Activated naive CD4-positive, alpha-beta T cell treated with anti-CD3 and anti-CD28 coated beads, Interleukin-2, amount 10 ng/mL, durations not matched to agents 7 days and 5 days (primary cell): ENCODE measurements around the gene SETD4.

Experiments
- CTCF ChIA-PET: fragments of 350-600 bp; sonication (Branson Sonifier 250); formaldehyde crosslinking; loops from one replicate; lab custom pipeline; 2021; ENCODE audit warnings: antibody characterized with exemption; lab: Charles Lee
- DNase-seq: peaks from one replicate; pipeline ENCODE4 v3.0.0-alpha.2; 2020
- H3K27ac Mint-ChIP-seq: one replicate; pipeline ENCODE4 v1.8.0; 2021; ENCODE audit warnings: mild to moderate bottlenecking, moderate library complexity, mixed read lengths
- H3K27me3 Mint-ChIP-seq: one replicate; pipeline ENCODE4 v1.8.0; 2021; ENCODE audit warnings: mild to moderate bottlenecking, mixed read lengths
- H3K36me3 Mint-ChIP-seq: one replicate; pipeline ENCODE4 v1.8.0; 2021; ENCODE audit warnings: mixed read lengths
- H3K4me1 Mint-ChIP-seq: one replicate; pipeline ENCODE4 v1.8.0; 2021; ENCODE audit warnings: mixed read lengths
- H3K4me3 Mint-ChIP-seq: one replicate; pipeline ENCODE4 v1.8.0; 2021; ENCODE audit warnings: mild to moderate bottlenecking, moderate library complexity, mixed read lengths
- H3K9me3 Mint-ChIP-seq: one replicate; pipeline ENCODE4 v1.8.0; 2021; ENCODE audit warnings: mixed read lengths

Gene SETD4

DNA sequence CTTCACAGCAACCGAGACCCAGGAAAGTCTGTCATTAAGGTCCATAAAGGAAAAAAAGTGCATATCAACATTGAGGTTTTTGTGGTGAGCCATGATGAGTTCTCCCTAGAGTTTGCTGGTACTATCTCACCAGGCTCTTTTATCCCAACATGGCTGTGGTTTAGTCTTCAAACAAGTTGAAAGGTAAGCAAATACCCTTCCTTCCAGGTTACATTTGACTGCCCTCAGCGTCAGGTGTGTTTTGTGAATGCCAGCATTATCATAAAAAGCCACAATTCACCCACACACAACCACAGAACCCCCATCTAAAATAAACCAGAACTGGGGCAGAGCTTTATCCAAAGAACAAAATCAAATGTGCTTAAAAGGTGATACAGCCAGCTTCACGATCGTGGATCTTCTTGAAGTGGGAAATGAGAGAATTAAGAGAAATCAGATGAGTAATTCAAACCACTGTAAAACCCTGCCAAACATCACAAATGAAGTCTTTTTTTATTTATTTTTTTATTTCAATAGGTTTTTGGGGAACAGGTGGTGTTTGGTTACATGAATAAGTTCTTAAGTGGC, 64.7 kb downstream of the SETD4 start:
- CTCF ChIA-PET, result no interaction called here
- H3K4me3 Mint-ChIP-seq, result no peak overlapping the region

DNA sequence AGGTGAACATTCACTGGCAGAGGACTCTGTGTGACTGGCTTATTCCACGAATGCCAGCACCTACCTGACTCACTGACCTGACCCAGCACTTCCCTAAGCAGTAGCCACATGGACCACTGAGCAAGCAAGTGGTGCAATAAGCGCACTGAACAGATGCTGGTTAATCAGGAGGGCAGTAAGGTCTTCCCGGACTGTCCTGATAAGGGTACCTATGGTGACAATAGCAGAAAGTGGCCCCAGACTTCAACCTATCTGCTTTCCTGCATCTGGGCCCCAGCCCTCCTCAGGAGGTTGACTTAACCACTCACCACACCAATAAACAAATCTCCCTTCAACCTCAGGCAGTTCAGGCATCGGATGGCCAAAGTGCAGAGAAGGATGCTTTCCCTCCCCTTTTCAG, 65.7 kb downstream of the SETD4 start:
- no peaks in the 10 kb centered on the region for H3K36me3 Mint-ChIP-seq
- CTCF ChIA-PET, result no interaction called here
- no peaks in the 10 kb centered on the region for H3K9me3 Mint-ChIP-seq

More for the DNA sequence above, 64.7 kb downstream of the SETD4 start:
- H3K4me1 Mint-ChIP-seq, result peaks cover 5% of the 10 kb centered on the region
- no peaks in the 10 kb centered on the region for H3K9me3 Mint-ChIP-seq
- H3K36me3 Mint-ChIP-seq, result no peaks in the 10 kb centered on the region
- no peak overlapping the region for H3K27ac Mint-ChIP-seq
- peaks cover 25% of the 10 kb centered on the region for H3K27me3 Mint-ChIP-seq
- DNase-seq, result no peak

GRCh38 chr21:35993875-35994490, 66.3 kb downstream of the SETD4 start:
- Mint-ChIP-seq H3K4me3 (no peak overlapping the region), H3K9me3 (no peaks in the 10 kb centered on the region), H3K27me3 (peaks cover 28% of the 10 kb centered on the region), H3K27ac (no peak overlapping the region), H3K4me1 (peaks cover 5% of the 10 kb centered on the region), H3K36me3 (no peaks in the 10 kb centered on the region)
- CTCF ChIA-PET, result no interaction called here
- DNase-seq, result no peak

More for the DNA sequence above, 65.7 kb downstream of the SETD4 start:
- H3K4me1 Mint-ChIP-seq, result peaks cover 5% of the 10 kb centered on the region
- no peak overlapping the region for H3K4me3 Mint-ChIP-seq
- no peak for DNase-seq
- no peak overlapping the region for H3K27ac Mint-ChIP-seq
- H3K27me3 Mint-ChIP-seq, result peaks cover 25% of the 10 kb centered on the region

- H3K9me3 Mint-ChIP-seq, result no peaks in the 10 kb centered on the region
- CTCF ChIA-PET, result no interaction called here
- H3K4me1 Mint-ChIP-seq, result peaks cover 4% of the 10 kb centered on the region
- no peak overlapping the region for H3K4me3 Mint-ChIP-seq
- H3K27ac Mint-ChIP-seq, result no peak overlapping the region
- H3K27me3 Mint-ChIP-seq, result peaks cover 14% of the 10 kb centered on the region
- DNase-seq, result no peak
- no peaks in the 10 kb centered on the region for H3K36me3 Mint-ChIP-seq
These were observed 69.2 kb downstream of the SETD4 start for GRCh38 chr21:35991131-35991530.

- peaks cover 1% of the 10 kb centered on the region for H3K4me1 Mint-ChIP-seq
- no peak for DNase-seq
- peaks cover 14% of the 10 kb centered on the region for H3K27me3 Mint-ChIP-seq
- no peaks in the 10 kb centered on the region for H3K9me3 Mint-ChIP-seq
- H3K36me3 Mint-ChIP-seq, result no peaks in the 10 kb centered on the region
- no peak overlapping the region for H3K27ac Mint-ChIP-seq
- no peak overlapping the region for H3K4me3 Mint-ChIP-seq
- CTCF ChIA-PET, result no interaction called here
These were observed 69.7 kb downstream of the SETD4 start for GRCh38 chr21:35990609-35991008.

DNA sequence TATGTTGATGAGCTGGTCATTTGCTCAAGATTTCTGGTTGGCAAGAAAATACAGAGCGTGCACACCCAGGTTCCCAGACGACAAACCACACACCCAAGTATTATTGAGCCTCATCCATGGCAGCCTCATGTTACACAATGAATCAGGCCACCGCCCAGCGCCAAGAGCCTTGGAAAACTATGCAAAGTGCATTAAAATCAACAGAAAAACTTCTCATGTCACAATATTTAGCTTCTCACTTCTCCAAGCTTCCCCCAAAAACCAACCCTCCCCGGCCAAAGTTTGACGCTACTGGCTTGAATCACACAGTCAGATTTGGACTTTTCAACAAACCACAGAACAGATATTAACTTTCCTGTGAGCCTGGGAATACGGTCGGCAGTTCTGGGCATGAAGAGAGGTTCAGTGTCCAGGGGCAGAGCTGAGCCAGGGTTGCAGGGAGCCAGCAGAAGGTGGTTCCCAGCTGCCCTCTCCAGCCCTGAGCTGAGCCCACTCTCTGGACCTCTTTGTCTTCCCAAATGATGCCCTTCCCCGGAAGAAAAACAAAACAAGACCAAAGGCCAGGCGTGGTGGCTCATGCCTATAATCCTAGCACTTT, 71.1 kb downstream of the SETD4 start:
- H3K27ac Mint-ChIP-seq, result no peak overlapping the region
- no peak for DNase-seq
- no peak overlapping the region for H3K4me3 Mint-ChIP-seq
- peaks cover 15% of the 10 kb centered on the region for H3K27me3 Mint-ChIP-seq
- CTCF ChIA-PET, result no interaction called here
- no peaks in the 10 kb centered on the region for H3K4me1 Mint-ChIP-seq
- no peaks in the 10 kb centered on the region for H3K9me3 Mint-ChIP-seq
- no peaks in the 10 kb centered on the region for H3K36me3 Mint-ChIP-seq

DNA sequence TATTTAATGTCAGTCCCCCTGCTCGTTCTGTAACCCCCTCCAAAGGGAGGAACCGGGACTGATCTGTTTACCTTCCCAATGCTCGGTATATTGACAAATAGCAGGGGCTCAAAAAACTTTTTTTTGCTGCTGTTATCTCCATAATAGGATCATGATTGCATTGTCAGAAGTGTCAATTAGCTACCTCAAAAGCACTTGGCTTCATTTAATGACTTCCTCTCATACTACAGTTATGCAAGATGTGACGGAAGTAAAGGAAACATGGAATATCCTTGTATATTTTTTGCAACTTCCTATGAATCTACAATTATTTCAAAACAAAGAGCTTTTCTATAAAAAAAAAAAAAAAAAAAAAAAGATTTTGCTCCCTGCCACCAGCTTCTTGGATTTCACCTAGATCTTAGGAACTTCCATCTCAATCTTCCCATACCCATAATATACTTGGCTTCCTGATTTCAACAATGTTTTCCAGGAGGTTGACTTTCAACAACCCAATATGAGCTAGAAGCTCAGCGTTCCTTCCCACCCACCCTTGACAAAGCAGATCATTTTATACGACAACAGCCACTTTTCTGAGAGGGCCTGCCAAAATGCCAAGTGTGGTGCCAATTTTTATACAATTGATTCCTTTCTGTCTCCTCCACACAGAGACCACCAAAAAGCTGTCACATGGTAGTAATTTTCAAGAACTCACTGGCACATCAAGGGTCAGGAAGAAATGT, 71.7 kb downstream of the SETD4 start:
- CTCF ChIA-PET, result no interaction called here
- H3K4me3 Mint-ChIP-seq, result no peak overlapping the region
- no peaks in the 10 kb centered on the region for H3K9me3 Mint-ChIP-seq
- no peak for DNase-seq
- H3K36me3 Mint-ChIP-seq, result no peaks in the 10 kb centered on the region
- no peak overlapping the region for H3K27ac Mint-ChIP-seq
- no peaks in the 10 kb centered on the region for H3K4me1 Mint-ChIP-seq
- H3K27me3 Mint-ChIP-seq, result peaks cover 15% of the 10 kb centered on the region

GRCh38 chr21:35987475-35987874, 72.9 kb downstream of the SETD4 start:
- DNase-seq, result no peak
- Mint-ChIP-seq H3K27ac (no peak overlapping the region), H3K9me3 (no peaks in the 10 kb centered on the region), H3K4me3 (no peak overlapping the region), H3K4me1 (no peaks in the 10 kb centered on the region), H3K36me3 (no peaks in the 10 kb centered on the region), H3K27me3 (peaks cover 15% of the 10 kb centered on the region)
- CTCF ChIA-PET, result no interaction called here

GRCh38 chr21:35984654-35985361, 75.5 kb downstream of the SETD4 start:
- no peaks in the 10 kb centered on the region for H3K36me3 Mint-ChIP-seq
- no peaks in the 10 kb centered on the region for H3K9me3 Mint-ChIP-seq
- DNase-seq, result no peak
- no peaks in the 10 kb centered on the region for H3K4me1 Mint-ChIP-seq
- CTCF ChIA-PET, result no interaction called here
- no peak overlapping the region for H3K27ac Mint-ChIP-seq
- H3K27me3 Mint-ChIP-seq, result peaks cover 24% of the 10 kb centered on the region
- no peak overlapping the region for H3K4me3 Mint-ChIP-seq
